A172 (cell line): ENCODE measurements around the gene PEX5L. TPM values are rescaled to one million over a fixed set of nuclear protein-coding genes. Genes with fewer than 3 reads are reported as not detected.

Source experiments
- DNase-seq: peaks from one replicate; pipeline ENCODE4 v3.0.0-alpha.2; 2015; ENCODE audit warnings: low spot score
- total RNA-seq: library from RNA; depleted of rRNA; stranded (reverse); fragments of >200 nt; shearing (Covaris generic); gene quantifications from 2 replicates; pipeline ENCODE4 v1.2.3, GENCODE V29; 2014

Gene PEX5L
- total RNA-seq, 1 experiment from 2014 or later = not detected

DNA sequence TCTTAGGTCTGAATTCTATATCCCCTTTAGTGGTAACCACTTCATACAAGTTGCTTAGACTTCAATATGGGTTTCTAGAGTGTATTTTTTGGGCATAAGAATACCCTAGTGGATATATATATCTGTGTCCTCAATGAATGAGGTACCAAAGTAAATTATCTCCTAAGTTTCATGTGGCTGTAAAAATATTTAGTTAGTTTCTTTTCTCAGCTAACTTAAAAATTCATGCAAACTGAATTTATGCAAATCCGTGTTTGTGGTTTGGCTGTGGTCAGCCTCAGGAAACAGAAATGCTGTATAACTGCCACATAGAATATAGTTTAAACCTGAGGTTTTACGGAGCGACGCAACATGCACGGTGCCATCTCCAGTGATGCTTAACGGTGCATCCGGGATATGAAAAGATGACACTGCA lies 80.3 kb downstream of the PEX5L start:
- no peak for DNase-seq

DNA sequence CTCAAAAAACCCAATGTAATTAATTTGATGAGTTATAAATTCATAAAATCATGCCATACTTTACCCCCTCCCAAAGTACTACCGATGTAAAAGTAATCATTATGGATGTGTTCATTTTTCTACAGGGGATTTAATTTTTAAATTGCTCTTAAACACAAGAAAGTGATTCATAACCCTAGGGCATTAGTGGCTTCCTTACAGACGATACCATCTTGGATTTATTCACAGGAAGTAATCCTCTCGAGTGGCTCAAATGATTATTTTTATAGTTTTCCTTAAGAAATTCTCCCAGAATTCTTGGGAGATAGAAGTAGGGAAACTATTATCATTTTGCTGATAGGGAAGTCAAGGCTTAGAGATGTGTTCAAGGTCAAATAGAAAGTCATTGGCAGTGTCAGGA lies 80.9 kb downstream of the PEX5L start:
- peak; percentile 26 for DNase-seq

DNA sequence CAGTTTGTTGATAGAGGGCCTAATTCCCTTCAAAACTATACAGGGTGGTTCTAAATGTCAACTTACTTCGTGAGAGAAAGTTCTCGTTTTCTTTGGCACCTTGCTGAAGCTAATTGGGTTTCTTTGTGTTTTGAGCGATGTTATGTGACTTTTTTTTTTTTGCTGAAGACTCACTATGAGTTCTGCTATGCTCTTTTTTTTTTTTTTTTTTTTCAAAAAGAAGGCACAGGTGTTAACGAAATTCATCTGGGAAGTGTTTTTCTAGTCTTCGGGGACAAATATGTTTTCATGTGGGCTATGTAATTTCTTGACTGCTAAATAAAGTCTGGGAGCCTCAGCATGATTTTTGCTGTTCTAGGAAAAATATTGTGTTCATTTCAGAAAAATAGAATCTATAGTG lies 81.5 kb downstream of the PEX5L start:
- DNase-seq = no peak

DNA sequence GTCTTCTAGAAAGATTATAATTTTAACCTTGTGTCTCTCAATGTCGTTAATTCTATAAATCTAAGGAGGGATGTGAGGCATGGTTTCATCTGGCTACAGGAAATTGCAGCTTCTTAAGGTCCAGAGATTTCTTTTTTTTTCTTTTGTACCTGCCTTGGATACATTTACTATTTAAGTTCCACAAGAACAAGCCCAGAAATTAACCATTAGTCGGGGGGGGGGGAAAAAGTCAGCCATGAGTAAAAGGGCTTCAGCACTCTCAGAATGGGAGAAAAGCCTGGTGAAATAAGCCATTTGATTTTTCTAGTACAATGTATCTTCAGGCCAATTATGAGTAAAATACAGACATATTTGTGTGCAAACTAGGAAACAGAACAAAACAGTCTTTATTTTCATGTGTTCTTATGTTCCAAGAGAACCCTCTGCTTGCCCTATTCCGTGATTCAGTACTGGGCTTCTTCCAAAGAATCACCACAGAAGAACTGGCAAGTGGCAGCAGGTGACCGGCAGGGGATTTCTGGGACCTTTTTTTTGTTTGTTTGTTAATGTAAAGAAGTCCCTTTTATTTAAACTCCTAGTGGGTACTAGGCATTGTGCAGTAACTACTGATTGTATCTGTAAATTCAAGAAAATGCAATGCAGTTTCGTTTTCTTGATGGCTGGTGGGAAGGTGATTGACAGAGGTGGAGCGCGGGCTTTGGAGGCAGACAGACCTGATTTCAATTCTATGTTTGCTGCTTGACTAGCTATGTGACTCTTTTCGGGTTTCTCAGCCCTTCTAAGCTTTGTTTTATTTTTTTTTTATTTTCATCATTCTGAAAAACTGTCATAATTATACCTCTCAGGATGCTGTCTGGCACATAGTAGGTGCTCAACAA lies 82.5 kb downstream of the PEX5L start:
- DNase-seq = no peak

DNA sequence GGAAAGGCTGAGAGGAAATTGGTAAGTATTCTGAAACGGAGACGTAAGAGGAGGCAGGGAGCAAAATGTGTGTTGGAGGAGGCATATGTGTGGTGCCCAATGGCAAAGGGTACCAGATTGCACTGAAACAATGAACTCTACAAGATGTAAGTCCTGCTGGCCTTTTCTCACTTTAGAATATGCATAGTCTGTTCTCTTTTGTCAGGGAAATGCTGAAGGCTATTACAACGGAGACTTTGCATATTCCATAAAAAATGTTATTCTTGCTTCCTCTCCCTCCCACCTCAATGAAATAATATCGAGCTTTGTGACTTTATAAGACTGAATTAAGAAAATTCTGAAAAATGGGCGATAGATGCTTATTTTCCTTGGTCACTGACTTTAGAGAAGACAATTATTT lies 85.9 kb downstream of the PEX5L start:
- DNase-seq = no peak

DNA sequence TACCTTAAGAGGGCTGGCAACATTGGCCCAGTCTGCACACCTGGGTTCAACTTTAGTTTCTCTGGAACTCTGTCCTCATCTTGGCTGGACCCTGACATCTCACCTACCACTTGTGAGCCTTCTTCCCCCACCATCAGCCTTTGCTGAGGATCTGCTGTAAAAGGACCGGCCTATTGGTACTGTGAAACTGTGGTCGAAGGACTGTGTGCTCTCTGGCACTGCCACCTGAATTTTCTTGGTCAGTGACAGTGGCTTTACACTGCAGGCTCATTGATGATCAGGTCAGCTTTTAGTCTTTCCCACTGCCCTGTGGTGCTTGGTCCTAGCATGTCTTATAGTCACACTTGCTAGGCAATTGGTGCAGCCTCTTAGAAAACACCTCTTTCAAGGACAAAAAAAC lies 86.9 kb downstream of the PEX5L start:
- DNase-seq = no peak

DNA sequence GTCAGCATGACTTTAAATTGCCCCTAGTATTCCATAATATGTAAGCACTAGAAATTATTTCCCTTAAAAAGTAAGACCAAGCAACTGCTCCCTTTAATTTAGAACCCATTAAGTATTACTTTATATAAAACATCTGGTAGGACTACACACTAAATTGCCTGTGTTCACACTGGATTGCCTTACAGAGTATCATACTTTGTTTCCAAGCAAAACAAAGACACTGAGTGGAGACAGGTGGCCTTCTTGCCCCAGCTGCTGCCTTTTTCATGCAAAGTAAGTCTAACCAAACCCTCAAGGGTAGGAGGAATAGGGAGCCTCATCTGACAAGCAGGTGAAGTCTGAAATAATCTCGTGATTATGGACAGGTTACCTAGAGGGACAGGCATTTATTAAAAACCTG lies 87.3 kb downstream of the PEX5L start:
- DNase-seq = no peak

DNA sequence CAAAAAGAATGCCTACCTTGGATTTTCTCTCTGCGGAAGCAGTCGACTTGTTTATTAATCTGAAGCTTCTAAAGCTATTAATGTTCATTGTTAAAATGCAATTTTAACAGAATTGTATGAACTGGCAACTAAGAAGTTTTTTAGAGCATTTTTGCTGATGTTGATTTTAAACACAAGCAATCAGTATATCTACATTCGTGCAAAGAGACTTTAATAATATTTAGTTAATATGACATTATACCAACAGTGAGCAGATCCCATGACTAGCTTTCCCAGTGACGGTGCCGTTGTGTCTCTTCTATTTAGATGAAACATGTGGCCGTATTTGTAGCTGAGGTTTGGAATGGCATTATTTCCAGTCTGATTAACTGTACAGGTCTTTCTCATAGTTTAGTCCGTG lies 88.0 kb downstream of the PEX5L start:
- DNase-seq = no peak

DNA sequence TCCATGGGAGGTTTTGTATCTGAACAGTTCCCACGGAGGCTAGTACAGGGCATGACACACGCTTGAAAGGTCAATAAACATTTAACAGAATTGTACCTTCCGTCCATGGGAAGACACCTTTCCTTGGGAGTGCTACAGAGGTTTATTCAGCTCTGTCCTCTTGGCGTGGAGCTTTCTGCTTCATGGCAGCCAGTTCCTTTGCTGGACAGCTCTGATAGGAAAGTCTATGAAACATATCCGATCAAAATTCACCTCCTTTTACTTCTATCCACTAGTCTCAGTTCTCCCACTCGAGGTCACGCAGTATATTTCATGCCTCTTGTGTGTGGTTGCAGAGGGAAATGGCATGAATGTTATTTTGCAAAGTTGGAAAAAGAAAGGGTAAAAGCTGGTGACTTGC lies 91.2 kb downstream of the PEX5L start:
- no peak for DNase-seq

DNA sequence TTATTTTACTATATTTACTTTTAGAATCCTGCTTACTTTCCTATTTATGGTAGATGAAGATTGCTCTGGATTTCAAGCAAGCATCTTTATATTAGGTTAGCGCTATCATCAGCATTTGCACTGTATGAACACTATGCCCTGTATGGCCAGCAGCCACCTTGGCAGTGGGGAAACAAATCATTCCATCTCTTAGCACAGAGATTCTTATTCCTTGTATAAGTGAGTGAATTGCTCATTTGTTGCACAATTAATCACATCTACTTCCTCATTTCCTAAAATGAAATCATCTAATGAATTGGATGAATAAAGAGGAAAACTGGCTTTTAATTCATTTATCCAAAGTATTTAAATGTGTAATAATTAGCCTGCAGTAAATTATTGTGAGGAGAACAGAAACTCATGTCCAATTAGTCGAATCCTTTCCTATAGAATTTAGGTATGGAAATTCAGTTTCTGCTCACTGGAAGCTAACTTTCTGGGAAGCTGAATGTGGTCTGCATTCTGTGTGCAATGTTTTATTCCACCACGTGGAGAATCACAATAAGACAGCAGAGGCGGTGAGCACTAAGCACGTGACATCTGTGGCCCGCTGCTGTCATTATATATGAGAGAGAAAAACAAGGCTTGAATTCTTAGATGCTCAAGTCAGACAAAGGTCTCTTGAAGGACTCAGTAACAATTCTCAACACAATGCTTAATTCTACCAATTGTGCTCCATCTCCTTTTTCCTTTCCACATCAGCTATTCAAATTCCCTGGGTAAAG lies 93.4 kb downstream of the PEX5L start:
- DNase-seq = no peak

DNA sequence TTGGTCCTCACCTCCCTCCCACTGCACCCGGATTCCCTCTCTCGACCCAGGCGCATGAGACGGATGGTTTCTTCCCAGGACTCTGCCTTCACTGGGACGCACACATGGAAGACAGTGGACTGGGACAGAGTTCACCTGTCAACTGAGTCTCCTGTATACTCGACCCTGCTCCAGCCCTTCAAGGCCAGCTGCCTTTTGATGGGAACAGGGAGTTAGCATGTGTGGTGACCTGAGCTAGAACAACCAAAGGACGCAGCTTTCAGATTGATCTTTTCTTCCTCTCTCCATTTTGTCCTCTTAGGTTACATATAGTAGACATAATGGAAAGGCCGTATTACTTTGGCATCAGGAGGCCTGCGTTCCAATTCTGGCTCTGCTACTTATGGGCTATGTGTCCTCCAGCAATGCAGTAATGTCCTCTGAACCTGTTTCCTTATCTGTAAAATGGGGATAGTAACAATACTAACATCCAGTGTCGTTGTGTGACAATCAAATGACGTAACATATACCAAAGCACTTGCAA lies 94.1 kb downstream of the PEX5L start:
- DNase-seq = no peak

DNA sequence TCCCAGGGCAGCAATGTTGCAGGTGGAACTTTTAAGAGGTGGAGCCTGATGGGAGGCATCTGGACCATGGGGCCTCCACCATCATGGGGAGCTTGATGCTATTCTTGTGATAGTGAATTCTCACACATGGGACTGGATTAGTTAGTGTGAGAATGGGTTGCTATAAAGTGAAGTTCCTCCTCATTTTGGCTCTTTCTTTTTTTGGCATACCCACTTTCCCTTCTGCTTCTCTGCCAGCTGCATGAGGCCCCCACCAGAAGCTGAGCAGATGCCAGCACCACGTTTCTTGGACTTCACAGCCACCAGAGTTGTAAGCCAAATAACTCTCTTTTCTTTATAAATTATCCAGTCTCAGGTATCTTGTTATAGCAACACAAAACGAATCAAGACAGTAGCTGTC lies 101.0 kb downstream of the PEX5L start:
- no peak for DNase-seq

DNA sequence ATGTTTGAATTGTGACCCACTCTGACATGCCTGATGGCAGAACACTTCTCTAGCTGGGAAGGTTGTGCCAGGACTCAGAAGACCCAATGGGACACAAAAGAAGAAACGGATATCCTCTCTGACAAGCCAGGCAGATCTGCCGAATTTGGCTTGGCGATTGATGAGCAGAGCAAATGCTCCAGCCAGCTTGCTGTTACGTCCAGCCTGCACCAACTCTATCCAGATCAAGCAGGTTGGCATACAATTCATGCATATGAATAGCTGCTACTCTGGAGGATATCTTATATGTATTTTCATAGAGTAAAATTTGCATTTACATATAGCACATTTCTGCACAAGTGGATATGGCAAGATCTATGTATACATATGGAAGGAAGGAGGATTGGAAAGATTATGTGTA lies 102.8 kb downstream of the PEX5L start:
- no peak for DNase-seq

DNA sequence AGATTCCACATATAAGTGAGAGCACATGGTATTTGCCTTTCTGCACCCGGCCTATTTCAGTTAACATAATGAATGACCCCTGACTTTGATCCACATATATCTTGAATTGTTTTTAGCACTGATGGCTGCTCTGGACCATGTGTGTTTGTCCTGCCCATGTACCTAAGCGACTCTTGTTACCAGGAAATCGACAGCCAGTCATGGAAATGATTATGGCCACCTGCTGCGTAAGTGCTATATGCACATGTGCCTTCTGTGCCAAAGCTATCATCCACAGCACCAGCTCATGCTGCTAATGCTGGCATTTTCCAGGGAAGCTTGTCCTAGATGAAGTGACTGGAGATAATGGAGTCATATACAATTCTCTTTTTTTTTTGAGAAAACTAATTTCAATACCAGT lies 103.7 kb downstream of the PEX5L start:
- DNase-seq = no peak

DNA sequence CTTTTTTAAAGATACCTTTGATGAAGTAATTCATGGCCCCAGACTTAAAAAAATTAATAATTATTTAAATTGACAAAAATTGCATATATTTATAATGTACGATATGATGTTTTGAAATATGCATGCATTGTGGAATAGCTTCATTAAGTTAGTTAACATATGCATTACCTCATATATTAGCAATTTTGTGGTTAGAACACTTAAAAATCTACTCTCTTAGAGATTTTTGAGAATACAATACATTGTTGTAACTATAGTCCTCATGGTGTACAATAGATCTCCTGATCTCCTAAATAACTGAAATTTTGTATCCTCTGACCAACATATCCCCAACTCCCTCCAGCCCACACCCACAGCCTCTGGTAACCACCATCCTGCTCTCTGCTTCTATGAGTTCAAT lies 104.1 kb downstream of the PEX5L start:
- DNase-seq = no peak

DNA sequence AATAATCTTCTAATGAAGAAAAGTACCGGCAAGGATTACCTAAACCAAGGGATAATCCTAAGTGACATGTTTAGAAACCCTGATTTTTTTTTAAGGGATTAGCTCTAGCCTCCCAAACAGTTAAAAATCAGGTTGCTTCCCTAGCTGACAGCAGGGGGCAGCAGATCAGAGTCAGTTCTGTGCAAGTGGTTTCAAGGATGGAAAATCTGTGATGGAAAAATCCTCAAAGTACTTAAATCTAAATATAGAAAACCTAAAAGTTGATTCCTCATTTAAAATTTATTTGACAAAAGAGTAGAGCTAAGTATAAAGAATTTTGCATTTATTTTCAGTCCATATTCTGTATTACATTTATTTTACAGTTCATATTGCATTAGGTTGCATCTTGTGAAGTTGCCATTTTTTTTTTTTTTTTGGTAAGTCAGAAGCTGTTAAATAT lies 107.6 kb downstream of the PEX5L start:
- peak; percentile 59 for DNase-seq

DNA sequence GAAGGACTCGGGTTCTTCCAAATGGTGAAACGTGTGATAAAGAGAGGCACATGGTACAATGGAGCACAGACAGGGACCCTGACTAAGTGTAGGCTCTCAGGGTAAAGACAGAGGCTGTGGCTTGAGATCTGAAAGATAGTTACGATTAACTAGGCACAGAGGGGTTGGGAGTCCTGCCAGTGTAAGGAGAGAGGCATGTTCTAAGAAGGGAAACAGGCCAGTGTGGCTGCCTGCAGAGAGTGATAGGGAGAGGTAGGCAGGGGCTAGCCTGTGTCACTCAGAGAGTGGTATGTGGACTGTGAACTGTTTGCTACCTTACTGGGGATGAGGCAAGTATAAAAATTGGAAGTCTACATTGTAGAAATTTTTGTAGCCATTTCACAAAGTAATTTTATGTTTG lies 109.5 kb downstream of the PEX5L start:
- DNase-seq = no peak

DNA sequence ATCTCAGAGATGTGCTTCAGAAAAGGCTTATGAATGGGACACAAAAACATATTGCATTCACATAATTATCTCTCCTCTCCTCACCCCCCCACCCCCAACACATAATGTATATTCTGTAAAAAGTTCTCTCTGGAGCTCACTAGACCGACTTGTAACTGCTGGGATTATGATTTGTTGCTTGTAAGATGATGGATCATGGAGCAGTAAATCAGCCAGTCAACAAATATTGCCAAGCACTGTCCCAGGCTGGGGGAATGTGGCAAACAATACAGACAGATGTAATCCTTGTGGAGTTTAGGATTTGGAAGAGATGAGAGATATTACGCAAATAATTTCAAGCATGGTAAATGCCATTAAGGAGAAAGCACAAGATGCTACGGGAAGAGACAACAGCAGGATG lies 114.8 kb downstream of the PEX5L start:
- no peak for DNase-seq

DNA sequence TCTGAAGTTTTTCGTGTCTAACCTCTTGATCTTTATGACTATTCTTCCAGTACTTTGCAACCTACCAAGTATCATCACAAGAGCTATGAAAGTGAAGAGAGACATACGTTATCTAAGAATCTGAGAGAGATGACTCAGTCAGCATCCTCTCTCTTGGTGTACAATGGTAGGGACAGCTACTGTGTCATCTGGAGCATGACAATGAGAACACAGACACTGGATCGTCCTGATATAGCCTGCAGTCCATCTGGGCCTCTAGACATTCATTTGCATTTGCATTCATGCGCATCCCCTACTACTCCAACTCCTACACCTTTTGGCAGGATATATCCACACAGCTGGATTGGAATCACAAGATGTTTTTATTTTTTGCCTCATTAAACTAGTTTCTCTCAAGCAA lies 115.2 kb downstream of the PEX5L start:
- no peak for DNase-seq

DNA sequence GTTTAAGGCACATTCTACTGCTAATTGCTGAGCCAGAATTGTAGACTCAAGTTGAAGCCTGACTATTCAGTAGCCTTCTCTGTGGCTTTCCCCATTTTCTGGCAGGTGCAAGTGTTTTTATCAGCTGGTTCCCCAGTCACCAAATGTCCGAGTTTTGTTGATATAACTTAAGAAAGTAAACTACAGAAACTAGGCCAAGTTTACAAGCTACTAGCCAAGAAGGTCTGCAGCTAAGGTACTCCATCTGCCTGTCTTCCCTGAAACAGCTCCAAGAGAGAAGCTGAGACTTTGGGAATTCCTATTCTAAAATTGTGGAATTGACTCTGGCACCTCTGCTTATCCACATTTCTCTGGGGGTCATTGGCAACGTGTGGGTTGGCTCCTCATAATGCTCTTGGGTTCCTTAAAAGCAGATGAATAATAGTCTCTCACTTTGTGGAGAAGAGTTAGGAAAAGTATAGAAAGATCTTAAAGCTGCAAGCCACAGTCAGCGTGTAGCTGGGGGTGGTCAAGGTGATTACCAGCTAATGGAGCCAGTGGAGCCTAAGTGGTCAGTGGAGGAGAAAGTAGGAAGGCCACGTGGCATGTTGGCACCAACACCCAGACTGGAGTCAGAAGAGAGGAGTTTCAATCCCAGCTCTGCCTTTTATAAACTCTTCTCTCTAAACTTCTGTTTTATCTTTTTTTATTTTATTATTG lies 128.8 kb downstream of the PEX5L start:
- no peak for DNase-seq

DNA sequence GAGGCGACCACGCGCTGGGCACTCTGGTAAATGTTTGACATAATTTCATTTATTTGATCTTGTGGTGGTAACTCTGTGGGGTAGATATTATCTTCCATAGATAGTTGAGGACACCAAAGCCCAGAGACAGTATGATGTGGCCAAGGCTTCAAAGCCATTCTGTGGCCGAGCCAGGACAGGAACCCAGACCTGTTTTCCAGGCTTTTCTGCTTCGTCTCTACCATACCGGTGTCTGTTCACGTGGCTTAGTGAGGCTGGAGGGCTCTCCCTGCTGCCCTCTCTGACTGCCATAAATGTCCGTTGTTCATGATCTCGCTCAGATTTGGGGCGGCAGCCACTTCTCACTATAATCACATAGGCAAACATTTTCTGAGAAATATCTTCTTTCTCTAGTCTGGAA lies 134.7 kb downstream of the PEX5L start:
- DNase-seq = no peak

DNA sequence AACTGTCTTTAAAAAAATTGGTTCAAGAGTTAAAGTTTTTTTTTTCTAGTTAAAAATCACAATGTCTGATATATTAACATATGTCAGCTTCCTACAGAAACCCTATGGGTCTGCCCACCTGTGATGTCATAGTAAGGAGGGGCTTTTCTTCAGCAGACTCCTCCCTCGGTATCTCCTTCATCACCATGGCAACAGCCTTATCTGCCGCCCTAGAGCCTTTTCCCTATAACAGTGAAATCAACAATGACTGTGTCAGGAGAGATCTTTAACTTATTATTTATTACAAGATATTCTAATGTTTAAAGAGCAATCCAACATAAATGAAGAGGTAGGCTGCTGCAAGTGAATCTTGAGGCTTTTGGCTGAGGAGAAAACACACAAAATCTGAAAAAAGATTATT lies 138.7 kb downstream of the PEX5L start:
- peak; percentile 83 for DNase-seq
